ENCODE measurements around the gene KCNE4. TPM values are rescaled to one million over a fixed set of nuclear protein-coding genes. Genes with fewer than 3 reads are reported as not detected.
A peak's percentile ranks its signal among the peaks of the same experiment; 100 is the strongest.

KCNE4 gene
- total RNA-seq, 4 donors from 2014 or later, result 2.0 to 6.1 (median 3.3) TPM

DNA sequence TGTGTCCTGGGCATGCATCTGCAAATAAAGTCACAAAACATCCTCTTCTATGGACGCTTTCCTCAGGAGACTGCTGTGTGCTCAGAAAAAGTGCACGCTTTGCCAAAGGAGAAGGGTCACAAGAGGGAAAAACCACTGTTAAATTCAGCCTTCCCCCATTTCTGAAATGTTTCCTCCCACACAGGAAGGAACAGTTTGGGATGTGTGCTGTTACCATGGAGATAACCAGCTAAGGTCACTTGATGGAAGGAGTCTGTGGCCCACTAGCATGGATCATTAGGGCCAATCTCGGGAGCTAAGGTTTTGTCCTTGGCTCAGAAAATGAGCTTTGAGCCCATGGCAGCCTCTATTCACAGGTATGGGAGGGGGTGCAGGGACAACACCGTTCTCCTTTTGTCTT is 5.6 kb downstream of the KCNE4 start:
- no peak overlapping the region for H3K4me3 ChIP-seq
- no peaks in the 10 kb centered on the region for H3K9me3 ChIP-seq
- H3K4me1 ChIP-seq, result peaks cover 0 to 6% of the 10 kb centered on the region in 2 donors
- H3K27me3 ChIP-seq, result peaks cover 13 to 17% (median 16%) of the 10 kb centered on the region in 3 donors
- TF ChIP-seq POLR2A (IDR thresholded peaks at IDR 0.05), result no peak
- TF ChIP-seq, protein P1, sequence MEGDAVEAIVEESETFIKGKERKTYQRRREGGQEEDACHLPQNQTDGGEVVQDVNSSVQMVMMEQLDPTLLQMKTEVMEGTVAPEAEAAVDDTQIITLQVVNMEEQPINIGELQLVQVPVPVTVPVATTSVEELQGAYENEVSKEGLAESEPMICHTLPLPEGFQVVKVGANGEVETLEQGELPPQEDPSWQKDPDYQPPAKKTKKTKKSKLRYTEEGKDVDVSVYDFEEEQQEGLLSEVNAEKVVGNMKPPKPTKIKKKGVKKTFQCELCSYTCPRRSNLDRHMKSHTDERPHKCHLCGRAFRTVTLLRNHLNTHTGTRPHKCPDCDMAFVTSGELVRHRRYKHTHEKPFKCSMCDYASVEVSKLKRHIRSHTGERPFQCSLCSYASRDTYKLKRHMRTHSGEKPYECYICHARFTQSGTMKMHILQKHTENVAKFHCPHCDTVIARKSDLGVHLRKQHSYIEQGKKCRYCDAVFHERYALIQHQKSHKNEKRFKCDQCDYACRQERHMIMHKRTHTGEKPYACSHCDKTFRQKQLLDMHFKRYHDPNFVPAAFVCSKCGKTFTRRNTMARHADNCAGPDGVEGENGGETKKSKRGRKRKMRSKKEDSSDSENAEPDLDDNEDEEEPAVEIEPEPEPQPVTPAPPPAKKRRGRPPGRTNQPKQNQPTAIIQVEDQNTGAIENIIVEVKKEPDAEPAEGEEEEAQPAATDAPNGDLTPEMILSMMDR (IDR thresholded peaks at IDR 0.05 in 4 of 5, conservative IDR thresholded peaks at IDR 0.05 in 1 of 5), result no peak
- ATAC-seq (peak; percentile 11 to 15), DNase-seq (no peak)
- intact Hi-C loops (cut with DNase I; ENCODE audit: low total_unique reads), result loop anchor here (5.0 to 10.0 kb wide), 2 partner anchors 35 to 407 kb away; no protein-coding TSS in a partner anchor
- in situ Hi-C loops (cut with MboI; ENCODE audit: low sequenced_read_pairs in 4 of 4), result no loop called here
- no peaks in the 10 kb centered on the region for H3K36me3 ChIP-seq
- H3K27ac ChIP-seq, result peak overlapping the region; percentile 73 to 81 (median 77)

DNA sequence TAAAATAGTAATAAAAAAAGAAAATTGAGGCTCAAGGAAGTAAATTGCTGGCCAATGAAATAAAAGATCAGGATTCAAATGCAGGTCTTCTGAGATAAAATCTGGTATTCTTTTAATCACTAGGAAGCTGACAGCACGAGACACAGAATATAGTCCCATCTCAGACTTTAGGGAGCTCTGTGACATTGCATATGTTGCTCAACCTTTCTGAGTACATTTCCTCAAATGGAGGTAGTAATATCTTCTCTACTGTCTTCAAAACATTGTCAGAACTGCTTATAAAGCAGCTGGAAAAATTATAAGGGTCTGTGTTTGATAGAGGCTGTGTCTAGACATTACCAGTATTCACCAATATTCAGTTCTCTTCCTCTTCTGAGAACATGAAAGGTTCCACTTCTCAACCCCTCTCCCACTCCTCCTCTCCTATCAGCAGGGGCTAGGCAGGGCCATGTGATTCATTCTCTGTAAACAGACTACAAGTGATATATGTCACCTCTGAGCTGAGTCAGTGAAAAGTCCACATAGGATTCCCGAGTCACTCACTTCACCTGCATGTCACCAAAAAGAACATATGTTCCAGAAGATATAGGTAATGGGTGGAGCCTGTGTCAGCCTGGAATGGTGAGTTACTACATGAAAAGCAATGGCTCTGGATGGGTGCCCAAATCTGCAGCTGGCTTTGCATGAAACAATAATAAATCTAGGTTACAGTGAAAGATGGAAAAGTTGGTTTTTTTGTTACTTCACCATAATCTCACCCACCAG is 7.1 kb downstream of the KCNE4 start:
- ATAC-seq, result no peak
- TF ChIP-seq, protein P1 (IDR thresholded peaks at IDR 0.05 in 4 of 5, conservative IDR thresholded peaks at IDR 0.05 in 1 of 5), result no peak
- TF ChIP-seq POLR2A (IDR thresholded peaks at IDR 0.05), result no peak
- peaks cover 0 to 6% of the 10 kb centered on the region in 2 donors for H3K4me1 ChIP-seq
- peaks cover 0 to 7% (median 5%) of the 10 kb centered on the region in 3 donors for H3K27me3 ChIP-seq
- intact Hi-C loops (cut with DNase I; ENCODE audit: low total_unique reads) (loop anchor here (5.0 to 10.0 kb wide), 2 partner anchors 33 to 406 kb away; no protein-coding TSS in a partner anchor), in situ Hi-C loops (cut with MboI; ENCODE audit: low sequenced_read_pairs in 4 of 4) (no loop called here)
- no peaks in the 10 kb centered on the region for H3K36me3 ChIP-seq
- H3K4me3 ChIP-seq, result no peak overlapping the region
- no peaks in the 10 kb centered on the region for H3K9me3 ChIP-seq
- no peak overlapping the region for H3K27ac ChIP-seq
- DNase-seq, result no peak

DNA sequence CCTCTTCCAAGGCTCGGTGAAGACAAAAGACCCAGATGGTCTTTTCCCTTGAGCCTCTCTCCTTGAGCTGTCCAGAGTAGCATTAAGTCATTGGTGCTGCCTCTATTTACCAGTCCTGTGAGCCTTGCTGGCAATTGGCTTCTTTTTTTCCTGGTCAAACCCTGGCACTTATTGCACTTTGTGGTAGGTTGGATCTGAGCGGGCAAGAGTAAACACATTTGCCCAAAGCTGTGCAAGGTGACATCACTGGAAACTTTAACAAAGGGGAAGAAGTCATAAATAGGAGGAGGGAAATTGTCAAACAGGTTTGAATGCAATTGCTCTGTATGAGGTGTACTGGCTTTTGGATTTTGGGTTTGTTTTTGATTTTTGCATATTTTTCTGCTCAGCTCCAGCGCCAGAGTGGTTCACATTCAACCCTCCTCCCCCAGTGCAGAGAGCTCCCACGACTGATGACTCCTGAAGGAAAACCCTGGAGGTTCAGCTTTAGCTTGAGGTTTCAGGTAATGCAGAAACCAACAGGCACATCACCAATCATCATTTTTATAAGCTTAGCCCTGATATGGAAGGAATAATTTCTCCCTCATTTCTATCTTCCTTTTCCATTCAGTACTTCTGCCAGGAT is 8.3 kb downstream of the KCNE4 start:
- H3K9me3 ChIP-seq, result no peaks in the 10 kb centered on the region
- H3K36me3 ChIP-seq, result no peaks in the 10 kb centered on the region
- no peak for DNase-seq
- intact Hi-C loops (cut with DNase I; ENCODE audit: low total_unique reads) (no loop called here), in situ Hi-C loops (cut with MboI; ENCODE audit: low sequenced_read_pairs in 4 of 4) (no loop called here)
- peaks cover 0 to 7% (median 2%) of the 10 kb centered on the region in 3 donors for H3K27me3 ChIP-seq
- TF ChIP-seq, protein P1 (IDR thresholded peaks at IDR 0.05 in 4 of 5, conservative IDR thresholded peaks at IDR 0.05 in 1 of 5), result no peak
- TF ChIP-seq POLR2A (IDR thresholded peaks at IDR 0.05), result no peak
- H3K4me1 ChIP-seq, result peaks cover 0 to 6% of the 10 kb centered on the region in 2 donors
- no peak overlapping the region for H3K4me3 ChIP-seq
- no peak overlapping the region for H3K27ac ChIP-seq
- ATAC-seq, result no peak

DNA sequence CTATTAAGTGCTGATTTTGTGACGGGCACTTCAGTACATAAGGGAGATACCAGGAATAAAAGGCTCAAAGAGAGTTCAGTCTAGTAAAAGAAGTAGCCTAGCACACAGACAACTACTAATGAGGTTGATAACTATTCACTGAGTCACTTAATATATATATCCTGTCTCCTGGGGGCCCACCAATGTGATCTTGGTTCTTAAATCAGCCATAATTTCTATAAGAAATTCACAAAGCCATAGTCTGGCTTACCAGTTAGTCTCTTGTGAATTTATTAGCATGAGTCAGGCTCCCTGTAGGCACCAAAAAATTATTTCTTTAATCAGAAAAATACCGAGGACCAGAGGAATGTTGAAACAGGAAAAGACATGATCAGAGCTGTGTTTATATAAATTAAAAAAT is 10.4 kb downstream of the KCNE4 start:
- TF ChIP-seq, protein P1 (IDR thresholded peaks at IDR 0.05 in 4 of 5, conservative IDR thresholded peaks at IDR 0.05 in 1 of 5), result no peak
- TF ChIP-seq POLR2A (IDR thresholded peaks at IDR 0.05), result no peak
- Histone ChIP-seq H3K9me3 (no peaks in the 10 kb centered on the region), H3K4me1 (no peaks in the 10 kb centered on the region), H3K36me3 (no peaks in the 10 kb centered on the region), H3K27ac (no peak overlapping the region), H3K4me3 (no peak overlapping the region), H3K27me3 (peaks cover 0 to 7% (median 0%) of the 10 kb centered on the region in 3 donors)
- in situ Hi-C loops (cut with MboI; ENCODE audit: low sequenced_read_pairs in 4 of 4) (no loop called here), intact Hi-C loops (cut with DNase I; ENCODE audit: low total_unique reads) (no loop called here)
- DNase-seq, result no peak
- ATAC-seq, result no peak
